HG03064 (cell line): ENCODE results near the gene EMILIN2.
"Not testable (repeated sequence)": the region's sequence is repeated elsewhere in the genome, so short reads cannot be mapped to it uniquely, and the experiment has no call there.

Experiments
- ATAC-seq: cut with Tn5 transposase; IDR thresholded peaks from one replicate; pipeline ENCODE4 v1.9.1; 2021; ENCODE audit warnings: low read depth; ENCODE audit not compliant: unreplicated experiment

EMILIN2 gene

DNA sequence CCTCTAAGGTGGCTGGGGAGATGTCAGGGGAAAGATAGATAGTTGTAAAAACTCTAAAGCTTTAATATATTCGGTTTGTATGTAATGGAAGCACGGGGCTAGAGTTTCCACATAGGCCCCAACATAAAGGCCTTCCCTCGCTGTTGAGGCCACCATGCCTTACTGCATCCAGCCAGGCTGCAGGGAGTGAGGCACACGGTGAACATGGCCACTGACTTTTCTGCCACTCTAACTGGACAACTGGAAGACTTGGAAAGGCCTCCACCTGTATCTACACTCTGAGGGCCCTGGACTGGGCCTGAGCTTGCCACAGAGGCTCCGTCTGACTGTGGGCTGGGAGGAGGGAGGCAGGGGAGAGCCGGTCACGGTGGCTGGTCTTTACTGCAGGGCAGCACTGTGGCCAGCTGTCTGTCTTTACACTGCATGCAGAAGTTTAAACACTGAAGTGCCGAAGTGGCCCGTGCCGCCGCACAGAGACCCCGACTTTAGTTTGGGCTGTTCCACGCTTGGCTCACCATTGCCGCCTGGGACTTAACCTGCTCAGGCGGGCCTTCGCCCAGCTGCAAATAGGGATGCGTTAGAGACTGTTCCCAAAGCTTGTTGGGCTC is 66.7 kb downstream of the EMILIN2 start:
- ATAC-seq, result no peak

- no peak for ATAC-seq
Measured at GRCh38 chr18:2914185-2914880, 67.5 kb downstream of the EMILIN2 start.

DNA sequence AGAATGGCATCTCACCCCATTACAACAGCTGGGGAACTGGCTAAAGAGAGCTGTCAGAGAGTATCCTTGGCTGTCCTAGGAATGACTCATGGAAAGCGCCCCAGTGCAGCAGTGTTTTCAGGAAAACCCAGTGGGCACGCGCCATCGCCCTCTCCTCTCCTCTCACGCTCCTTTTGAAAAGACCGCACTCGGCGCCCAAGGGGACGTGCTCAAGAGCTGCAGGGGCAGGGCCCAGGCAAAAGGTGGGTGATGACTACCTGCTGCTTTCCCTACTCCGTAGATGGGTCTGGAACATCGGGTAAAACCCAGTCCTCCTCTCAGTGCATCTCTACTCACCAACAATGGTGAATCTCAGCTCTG is 68.1 kb downstream of the EMILIN2 start:
- no peak for ATAC-seq

GRCh38 chr18:2915486-2915885 is 68.7 kb downstream of the EMILIN2 start:
- ATAC-seq, result not testable (repeated sequence)

GRCh38 chr18:2916184-2916583 is 69.4 kb downstream of the EMILIN2 start:
- ATAC-seq, result no peak

DNA sequence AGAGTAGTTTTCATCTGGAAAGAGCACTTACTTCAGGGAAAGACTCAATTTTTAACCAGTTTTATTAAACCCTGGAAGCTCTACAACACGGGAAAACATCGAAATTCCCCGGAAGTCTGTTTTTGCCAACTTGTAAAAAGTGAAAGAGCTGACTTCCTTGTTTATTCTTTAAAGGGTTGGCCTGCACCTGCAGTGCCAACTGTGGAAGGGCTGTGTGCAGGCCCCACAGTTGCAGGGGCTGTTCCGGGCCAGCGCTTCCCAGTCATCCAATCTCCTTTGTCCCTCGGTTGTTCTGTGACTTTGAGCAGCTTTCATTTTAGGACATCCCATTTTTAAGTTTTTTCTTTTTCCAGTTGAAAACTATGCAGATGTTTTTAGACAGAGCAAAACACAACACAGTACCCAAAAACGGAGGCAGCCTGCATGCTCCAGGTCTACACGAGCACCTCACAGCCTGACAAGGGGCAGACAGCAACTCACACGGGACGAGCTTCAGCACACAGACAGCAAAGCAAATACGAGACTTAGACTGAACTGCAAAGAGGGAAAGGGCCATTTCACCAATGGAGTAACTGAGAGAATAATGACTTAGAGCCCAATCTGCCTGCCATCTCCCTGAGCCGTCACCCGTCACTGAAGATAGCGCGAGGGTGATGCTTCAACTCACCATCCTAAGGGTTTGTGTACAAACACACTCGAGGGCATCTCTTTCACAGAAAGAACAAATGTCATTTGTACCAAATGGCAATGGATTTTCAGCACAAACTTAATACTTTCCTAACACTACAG is 70.6 kb downstream of the EMILIN2 start:
- no peak for ATAC-seq

DNA sequence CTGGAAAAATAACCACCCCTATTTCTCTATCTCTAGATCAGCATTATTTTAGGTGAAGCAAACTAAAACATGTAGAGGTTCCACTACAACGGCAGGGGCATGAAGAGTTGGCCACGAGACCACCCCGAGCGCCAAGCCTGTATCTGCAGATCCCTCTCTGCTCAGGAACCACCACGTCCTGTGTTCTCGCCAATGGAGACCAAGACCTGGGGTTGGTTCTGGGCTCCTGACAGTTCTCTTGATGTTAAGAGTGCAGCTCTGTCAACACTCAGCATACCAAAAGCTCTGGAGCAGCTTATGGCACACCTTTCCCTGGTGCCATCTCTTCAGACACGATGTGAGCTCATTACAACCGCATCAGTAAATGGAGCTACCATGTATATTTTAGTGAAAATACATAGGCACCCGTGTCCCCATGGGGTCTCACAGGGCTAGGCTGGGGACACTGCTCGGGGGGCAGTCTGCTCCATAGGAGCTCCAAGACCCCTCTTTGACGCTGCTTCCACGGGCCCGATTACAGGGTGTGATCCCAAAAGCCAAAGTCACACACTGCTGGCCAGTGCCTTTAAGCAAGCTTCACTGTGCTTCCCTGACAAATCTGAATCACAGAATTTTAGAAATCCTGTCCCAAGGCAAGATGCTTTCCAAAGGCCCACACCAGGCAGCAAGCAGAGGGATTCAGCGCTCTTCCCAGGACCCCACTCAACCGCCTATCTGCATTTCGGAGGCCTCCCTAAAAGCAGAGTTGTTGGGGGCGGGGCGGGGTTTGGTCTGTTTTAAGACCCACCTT is 72.2 kb downstream of the EMILIN2 start:
- ATAC-seq, result no peak

- ATAC-seq, result no peak
Measured at GRCh38 chr18:2919600-2919999, 72.8 kb downstream of the EMILIN2 start.

DNA sequence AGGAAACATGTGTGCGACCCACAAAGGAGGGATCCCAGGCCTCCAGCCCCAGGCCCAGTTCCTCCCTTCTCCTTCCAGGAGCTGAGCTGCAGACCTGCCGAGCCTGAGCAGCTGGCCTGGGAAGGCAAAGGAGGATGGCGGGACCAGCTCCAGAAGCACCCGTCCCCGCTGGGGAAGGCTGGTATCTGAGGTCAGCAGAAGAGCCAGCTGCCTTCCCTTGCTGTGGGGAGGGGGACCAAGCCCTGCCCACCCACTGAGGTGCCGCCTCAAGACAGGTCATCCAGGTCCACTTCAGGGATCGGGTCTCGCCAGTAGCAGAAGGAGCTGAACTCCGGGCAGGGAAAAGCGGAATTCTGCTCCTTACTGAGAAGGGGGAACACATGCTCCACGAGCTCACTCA is 73.2 kb downstream of the EMILIN2 start:
- no peak for ATAC-seq

GRCh38 chr18:2920546-2921343 is 73.9 kb downstream of the EMILIN2 start:
- ATAC-seq, result no peak

- no peak for ATAC-seq
Measured at GRCh38 chr18:2921778-2922177, 75.0 kb downstream of the EMILIN2 start.

DNA sequence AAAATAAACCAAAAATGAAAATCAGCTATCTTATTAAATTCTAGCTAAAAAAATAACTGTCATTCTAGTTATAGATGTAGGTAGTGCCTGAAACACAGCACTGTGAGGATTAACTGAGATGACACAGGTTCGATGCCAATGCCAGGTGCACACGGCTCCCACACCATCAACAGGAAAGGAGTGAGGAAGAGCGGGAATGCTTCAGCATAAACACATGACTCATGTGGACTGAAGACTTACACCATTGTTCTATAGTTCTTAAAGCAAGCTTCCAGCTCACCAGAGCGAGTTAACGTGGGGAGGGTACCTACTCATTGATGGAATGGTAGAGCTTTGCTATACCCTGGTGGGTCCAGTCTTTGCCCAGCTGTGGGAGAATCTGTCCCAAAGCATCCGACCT is 76.7 kb downstream of the EMILIN2 start:
- no peak for ATAC-seq

- no peak for ATAC-seq
Measured at GRCh38 chr18:2924920-2925319, 78.1 kb downstream of the EMILIN2 start.

DNA sequence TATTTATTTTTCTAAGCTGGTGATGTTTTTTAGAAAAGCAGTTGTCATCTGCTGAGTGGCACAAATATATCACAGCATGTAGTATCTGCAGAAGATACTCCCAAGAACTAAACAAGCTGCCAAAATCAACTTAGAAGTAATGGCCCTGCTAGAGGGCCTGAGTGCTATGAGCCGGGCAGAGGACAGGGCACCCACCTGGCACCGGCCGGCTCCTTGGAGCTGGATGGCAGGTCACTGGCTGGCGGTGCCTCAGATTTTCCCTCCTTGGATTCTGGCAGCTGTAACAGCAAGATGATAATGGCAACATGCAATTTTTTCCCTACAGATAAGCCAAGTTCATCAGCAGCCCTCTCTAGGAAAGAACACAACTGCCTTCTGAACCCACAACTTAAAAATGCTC is 79.7 kb downstream of the EMILIN2 start:
- ATAC-seq, result no peak

DNA sequence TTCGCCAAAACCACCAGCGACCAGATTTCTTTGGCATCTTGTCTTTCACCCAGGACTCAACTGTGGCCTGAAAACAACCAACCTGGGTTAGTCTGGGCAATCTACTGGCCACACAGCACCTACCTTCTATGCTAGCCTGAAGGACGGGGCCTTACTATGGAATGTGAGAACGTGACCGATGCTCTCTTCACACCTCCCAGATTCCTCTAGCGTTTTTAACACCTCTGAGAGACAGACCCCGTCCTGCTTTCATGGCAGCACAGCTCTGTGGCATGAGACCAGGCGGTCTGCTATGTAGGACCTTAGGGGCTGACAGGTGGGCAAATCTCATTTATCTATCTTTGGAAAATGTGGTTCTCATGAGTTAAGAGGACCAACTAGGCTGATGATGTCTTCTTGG is 80.9 kb downstream of the EMILIN2 start:
- ATAC-seq, result no peak

GRCh38 chr18:2932247-2933181 is 85.7 kb downstream of the EMILIN2 start:
- no peak for ATAC-seq

DNA sequence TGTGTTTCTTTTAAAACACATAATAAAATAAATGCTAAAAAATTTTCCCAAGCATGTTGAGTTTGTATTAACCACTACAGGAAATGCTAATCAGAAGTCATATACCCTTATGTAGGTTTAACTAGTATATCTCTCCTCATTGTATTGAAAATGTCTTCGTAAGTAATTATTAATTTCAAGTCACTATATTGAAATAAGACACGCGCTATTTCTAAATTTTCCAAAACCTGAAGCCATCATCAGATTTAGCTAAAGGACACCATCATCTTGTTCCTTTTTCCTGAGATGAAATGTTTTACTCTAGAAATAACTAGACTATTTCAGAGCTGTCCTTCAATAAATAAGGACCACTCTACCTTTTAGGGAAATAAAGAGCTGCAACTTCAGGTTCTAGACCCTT is 87.2 kb downstream of the EMILIN2 start:
- ATAC-seq, result no peak

- ATAC-seq, result no peak
Measured at GRCh38 chr18:2935438-2936192, 88.8 kb downstream of the EMILIN2 start.
